LNCAP (cell line): ENCODE results near the gene FGD3.

Experiments
- CTCF ChIP-seq: fragments of 450-650 bp; IDR thresholded peaks from 2 replicates; pipeline ENCODE4 v1.5.1; 2017; ENCODE audit warnings: mild to moderate bottlenecking

FGD3 gene

GRCh38 chr9:92947268-92948037 is at the start of gene FGD3:
FGD3 (plus strand) TSS chr9:92947523; CDS start chr9:92976257, 28,734 bp downstream.
- no peak for TF ChIP-seq CTCF

DNA sequence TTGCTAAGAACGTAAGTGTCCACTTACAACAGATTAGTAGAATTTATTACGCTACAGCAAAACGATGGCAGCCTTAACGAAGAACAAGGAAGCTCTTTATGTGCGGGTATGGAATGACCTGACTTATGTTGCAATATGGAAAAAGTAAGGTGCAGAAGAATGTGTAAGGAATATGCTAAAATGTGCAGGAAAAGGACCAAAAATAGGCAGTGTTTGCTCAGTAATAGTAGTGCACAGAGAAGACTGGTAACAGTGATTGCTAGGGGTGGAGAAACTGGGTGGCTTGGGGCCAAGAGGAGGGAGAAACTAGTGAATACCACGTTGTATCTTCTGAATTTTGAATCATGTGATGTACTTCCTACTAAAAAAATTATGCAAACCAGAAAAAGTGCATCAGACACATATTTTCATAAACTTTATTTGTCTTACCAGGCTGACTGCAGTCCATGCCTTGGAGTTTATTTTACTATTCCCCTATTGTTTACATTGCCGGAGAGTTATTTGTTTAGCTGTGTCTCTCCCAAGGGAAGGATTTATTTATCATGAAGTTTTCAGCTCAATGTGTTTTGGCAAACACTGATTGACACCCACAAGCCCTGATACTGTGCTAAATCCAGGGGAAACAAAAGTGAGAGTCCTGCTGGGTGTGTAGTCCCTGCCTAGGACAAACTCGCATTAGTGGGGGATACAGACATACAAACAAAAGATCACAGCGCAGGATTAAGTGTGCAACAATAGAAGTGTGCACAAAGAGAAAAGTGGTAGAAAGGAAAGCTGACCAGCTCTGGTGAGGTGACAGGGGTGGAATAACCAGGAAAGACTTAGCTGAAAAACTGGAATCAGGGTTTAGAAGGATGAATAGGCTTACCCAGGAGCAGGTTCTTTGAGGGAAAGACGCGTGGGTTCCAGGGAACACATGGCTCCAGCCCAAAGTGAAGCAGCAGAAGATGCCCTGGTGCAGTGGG is 35.5 kb upstream of the FGD3 start:
- no peak for TF ChIP-seq CTCF

- no peak for TF ChIP-seq CTCF
These were observed 30.0 kb upstream of the FGD3 start for GRCh38 chr9:92917176-92917800.

GRCh38 chr9:92920437-92920836 is 26.9 kb upstream of the FGD3 start:
- TF ChIP-seq CTCF, result no peak

- TF ChIP-seq CTCF, result no peak
These were observed 15.7 kb upstream of the FGD3 start for GRCh38 chr9:92931606-92932005.

DNA sequence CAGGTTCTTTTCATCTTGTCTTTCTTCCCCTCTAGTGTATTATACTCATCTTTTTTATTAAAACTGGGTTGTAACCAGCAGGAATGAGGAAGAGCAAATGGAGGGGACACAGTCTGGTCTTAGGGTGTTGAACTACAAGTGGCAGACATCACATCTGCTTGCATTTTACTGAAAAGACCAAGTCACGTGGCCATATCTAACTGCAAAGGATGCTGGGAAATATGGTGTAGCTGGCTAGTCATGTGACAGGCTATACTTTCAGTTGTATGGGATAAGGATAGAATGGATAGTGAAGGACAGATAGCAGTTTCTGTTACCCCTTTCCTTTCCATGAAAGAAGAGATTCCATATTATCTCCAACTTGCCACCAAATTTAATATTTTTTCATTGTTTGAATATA is 13.0 kb upstream of the FGD3 start:
- no peak for TF ChIP-seq CTCF

DNA sequence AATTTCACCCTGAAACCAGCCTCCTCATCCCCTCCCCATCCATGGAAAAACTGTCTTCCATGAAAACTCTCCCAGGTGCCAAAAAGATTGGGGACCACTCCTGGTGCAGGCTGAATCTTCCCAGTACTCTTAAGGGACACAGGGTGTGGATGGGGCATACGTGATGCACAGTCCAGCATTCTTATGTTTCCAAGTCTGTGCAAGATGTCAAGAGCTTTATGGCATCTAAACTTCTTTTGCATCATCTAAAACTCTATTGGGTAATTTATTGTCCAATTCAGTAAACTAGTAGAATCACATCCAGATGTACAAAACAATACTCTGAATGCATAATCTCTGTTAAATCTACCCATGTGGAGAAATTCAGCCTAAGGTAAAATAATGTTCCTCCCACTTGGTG is 9.3 kb upstream of the FGD3 start:
- TF ChIP-seq CTCF, result no peak
